MM.1S (cell line): Measurements from ENCODE around the gene SIRT2.

Source experiments
- DNase-seq: peaks from one replicate; pipeline ENCODE4 v3.0.0-alpha.2; 2015
- H2AFZ ChIP-seq: fragments of 300-600 bp; sonication (generic); 2 replicates; pipeline ENCODE4 v1.6.0; 2016; ENCODE audit warnings: antibody characterized with exemption, low read length
- H3F3A ChIP-seq: fragments of 300-600 bp; sonication (generic); 2 replicates; pipeline ENCODE4 v1.6.1; 2016; ENCODE audit warnings: mild to moderate bottlenecking, antibody characterized with exemption, low read length, moderate library complexity, mixed read lengths; ENCODE audit not compliant: insufficient read depth
- H3K27ac ChIP-seq: fragments of 300-600 bp; sonication (generic); 2 replicates; pipeline ENCODE4 v1.5.1; 2016; ENCODE audit warnings: mild to moderate bottlenecking, low read length
- H3K27me3 ChIP-seq: fragments of 300-600 bp; sonication (generic); replicated peaks from 2 replicates; pipeline ENCODE4 v1.6.0; 2016; ENCODE audit warnings: low read length; ENCODE audit not compliant: insufficient read depth
- H3K36me3 ChIP-seq: fragments of 300-600 bp; sonication (generic); replicated peaks from 2 replicates; pipeline ENCODE4 v1.6.1; 2016; ENCODE audit warnings: mild to moderate bottlenecking, low read length, mixed read lengths; ENCODE audit not compliant: insufficient read depth
- H3K4me1 ChIP-seq: fragments of 300-600 bp; sonication (generic); 2 replicates; pipeline ENCODE4 v1.6.1; 2016; ENCODE audit warnings: low read length, mixed read lengths
- H3K4me2 ChIP-seq: fragments of 300-600 bp; sonication (generic); 2 replicates; pipeline ENCODE4 v1.6.0; 2016; ENCODE audit warnings: low read depth, low read length
- H3K4me3 ChIP-seq: fragments of 300-600 bp; sonication (generic); 2 replicates; pipeline ENCODE4 v1.5.1; 2016; ENCODE audit warnings: low read length, mixed read lengths
- H3K79me2 ChIP-seq: fragments of 300-600 bp; sonication (generic); 2 replicates; pipeline ENCODE4 v1.6.1; 2016; ENCODE audit warnings: mixed run types, low read length, mixed read lengths
- H3K9ac ChIP-seq: fragments of 300-600 bp; sonication (generic); 2 replicates; pipeline ENCODE4 v1.6.1; 2016; ENCODE audit warnings: low read length, mixed read lengths
- H3K9me2 ChIP-seq: fragments of 300-600 bp; sonication (generic); replicated peaks from 2 replicates; pipeline ENCODE4 v1.6.1; 2016; ENCODE audit warnings: mild to moderate bottlenecking, low read length, mixed read lengths; ENCODE audit not compliant: insufficient read depth
- H3K9me3 ChIP-seq: fragments of 300-600 bp; sonication (generic); replicated peaks from 2 replicates; pipeline ENCODE4 v1.6.1; 2016; ENCODE audit warnings: mild to moderate bottlenecking, low read length, mixed read lengths; ENCODE audit not compliant: insufficient read depth
- H4K20me1 ChIP-seq: fragments of 300-600 bp; sonication (generic); 2 replicates; pipeline ENCODE4 v1.6.1; 2016; ENCODE audit warnings: mild to moderate bottlenecking, low read length, moderate library complexity, mixed read lengths; ENCODE audit not compliant: insufficient read depth
- EZH2 ChIP-seq: fragments of 300-600 bp; sonication (generic); optimal IDR thresholded peaks from 2 replicates; pipeline ENCODE3; 2017; ENCODE audit warnings: low read depth, mild to moderate bottlenecking, antibody characterized with exemption, low read length, mixed read lengths
- EZH2phosphoT487 ChIP-seq: fragments of 300-600 bp; sonication (generic); IDR thresholded peaks from 2 replicates; pipeline ENCODE4 v1.6.1; 2018; ENCODE audit warnings: antibody characterized with exemption, low read length
- TF ChIP-seq, protein P1 (sequence below): fragments of 300-600 bp; sonication (generic); IDR thresholded peaks from 2 replicates; pipeline ENCODE4 v1.5.1; 2016; ENCODE audit warnings: antibody characterized with exemption, low read length, mixed read lengths

SIRT2 gene

DNA sequence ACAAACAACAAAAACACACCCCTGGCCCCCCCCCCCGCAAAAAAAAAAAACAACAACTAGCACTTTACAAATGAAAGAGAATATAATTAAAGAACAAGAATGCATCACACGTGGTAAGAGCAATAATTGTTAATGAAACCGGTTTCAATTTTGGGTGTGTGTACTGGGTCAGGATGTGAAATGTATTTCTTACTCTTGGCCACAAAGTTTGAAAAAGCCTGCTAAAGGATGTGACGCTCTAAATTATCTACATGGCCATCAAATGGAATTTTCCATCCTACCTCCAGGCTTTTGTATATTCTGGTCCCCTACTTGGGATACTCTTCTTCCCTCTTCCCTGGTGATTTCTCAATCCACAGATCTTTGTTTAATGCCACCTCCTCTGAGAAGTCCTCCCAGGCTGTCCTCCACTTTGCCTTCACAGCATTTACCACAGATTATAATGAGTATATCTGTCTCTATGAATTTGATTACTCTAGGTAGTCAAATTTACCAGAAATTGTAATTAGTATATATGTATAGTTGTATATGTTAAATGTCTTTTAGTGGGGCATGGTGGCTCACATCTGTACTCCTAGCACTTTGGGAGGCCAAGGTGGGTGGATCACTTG is 29.1 kb upstream of the SIRT2 start:
- TF ChIP-seq, protein P1, sequence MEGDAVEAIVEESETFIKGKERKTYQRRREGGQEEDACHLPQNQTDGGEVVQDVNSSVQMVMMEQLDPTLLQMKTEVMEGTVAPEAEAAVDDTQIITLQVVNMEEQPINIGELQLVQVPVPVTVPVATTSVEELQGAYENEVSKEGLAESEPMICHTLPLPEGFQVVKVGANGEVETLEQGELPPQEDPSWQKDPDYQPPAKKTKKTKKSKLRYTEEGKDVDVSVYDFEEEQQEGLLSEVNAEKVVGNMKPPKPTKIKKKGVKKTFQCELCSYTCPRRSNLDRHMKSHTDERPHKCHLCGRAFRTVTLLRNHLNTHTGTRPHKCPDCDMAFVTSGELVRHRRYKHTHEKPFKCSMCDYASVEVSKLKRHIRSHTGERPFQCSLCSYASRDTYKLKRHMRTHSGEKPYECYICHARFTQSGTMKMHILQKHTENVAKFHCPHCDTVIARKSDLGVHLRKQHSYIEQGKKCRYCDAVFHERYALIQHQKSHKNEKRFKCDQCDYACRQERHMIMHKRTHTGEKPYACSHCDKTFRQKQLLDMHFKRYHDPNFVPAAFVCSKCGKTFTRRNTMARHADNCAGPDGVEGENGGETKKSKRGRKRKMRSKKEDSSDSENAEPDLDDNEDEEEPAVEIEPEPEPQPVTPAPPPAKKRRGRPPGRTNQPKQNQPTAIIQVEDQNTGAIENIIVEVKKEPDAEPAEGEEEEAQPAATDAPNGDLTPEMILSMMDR = no peak
- TF ChIP-seq EZH2phosphoT487 (no peak), EZH2 (no peak)
- no peak for DNase-seq
- H3K9ac ChIP-seq = no peak overlapping the region
- no peaks in the 10 kb centered on the region; the same call in 1 of the 2 replicates for H3K36me3 ChIP-seq
- no peaks in the 10 kb centered on the region for H3K27me3 ChIP-seq
- H4K20me1 ChIP-seq = no peaks in the 10 kb centered on the region
- no peaks in the 10 kb centered on the region for H3K9me2 ChIP-seq
- H3K4me2 ChIP-seq = no peak overlapping the region
- H3K79me2 ChIP-seq = peaks cover 32% of the 10 kb centered on the region
- no peak overlapping the region for H3K27ac ChIP-seq
- no peak overlapping the region for H3K4me3 ChIP-seq
- H3K4me1 ChIP-seq = peaks cover 8% of the 10 kb centered on the region; the same call in 1 of the 2 replicates
- H2AFZ ChIP-seq = no peak overlapping the region
- no peaks in the 10 kb centered on the region for H3K9me3 ChIP-seq
- no peaks in the 10 kb centered on the region for H3F3A ChIP-seq

GRCh38 chr19:38924388-38924787 is 25.0 kb upstream of the SIRT2 start:
- TF ChIP-seq EZH2 (no peak), EZH2phosphoT487 (no peak)
- TF ChIP-seq, protein P1 = no peak
- no peak overlapping the region for H3K4me2 ChIP-seq
- H3K9me3 ChIP-seq = no peaks in the 10 kb centered on the region
- no peak overlapping the region for H3K4me3 ChIP-seq
- H2AFZ ChIP-seq = no peak overlapping the region
- H3K9ac ChIP-seq = no peak overlapping the region
- no peaks in the 10 kb centered on the region for H3F3A ChIP-seq
- DNase-seq = no peak
- no peaks in the 10 kb centered on the region for H3K36me3 ChIP-seq
- H3K4me1 ChIP-seq = 0 out of 2 replicates have a peak, but pooled peaks cover 1% of the 10 kb centered on the region
- no peaks in the 10 kb centered on the region for H4K20me1 ChIP-seq
- H3K27ac ChIP-seq = no peak overlapping the region
- H3K9me2 ChIP-seq = no peaks in the 10 kb centered on the region
- H3K27me3 ChIP-seq = no peaks in the 10 kb centered on the region
- peaks cover 5% of the 10 kb centered on the region for H3K79me2 ChIP-seq

DNA sequence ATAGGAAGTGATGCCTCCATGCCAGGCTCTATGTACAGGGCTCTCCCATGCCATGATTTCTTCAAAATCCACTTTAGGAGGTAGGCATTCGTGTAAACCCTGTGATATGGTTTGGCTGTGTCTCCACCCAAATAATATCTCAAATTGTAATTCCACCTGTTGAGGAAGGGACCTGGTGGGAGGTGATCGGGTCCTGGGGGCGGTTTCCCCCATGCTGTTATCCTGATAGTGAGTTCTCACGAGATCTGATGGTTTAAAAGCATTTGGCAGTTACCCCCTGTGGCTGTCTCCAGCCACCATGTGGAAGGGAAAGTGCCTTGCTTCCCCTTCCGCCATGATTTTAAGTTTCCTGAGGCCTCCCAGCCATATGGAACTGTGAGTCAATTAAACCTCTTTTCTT is 23.1 kb upstream of the SIRT2 start:
- H2AFZ ChIP-seq = no peak overlapping the region
- H3K27me3 ChIP-seq = no peaks in the 10 kb centered on the region
- no peaks in the 10 kb centered on the region for H3F3A ChIP-seq
- no peaks in the 10 kb centered on the region for H3K9me3 ChIP-seq
- TF ChIP-seq EZH2 (no peak), EZH2phosphoT487 (no peak)
- TF ChIP-seq, protein P1 = no peak
- H3K36me3 ChIP-seq = no peaks in the 10 kb centered on the region
- no peak for DNase-seq
- H3K27ac ChIP-seq = no peak overlapping the region
- no peaks in the 10 kb centered on the region for H3K4me1 ChIP-seq
- no peaks in the 10 kb centered on the region for H3K79me2 ChIP-seq
- no peaks in the 10 kb centered on the region for H3K9me2 ChIP-seq
- H3K9ac ChIP-seq = no peak overlapping the region
- H3K4me3 ChIP-seq = no peak overlapping the region
- no peak overlapping the region for H3K4me2 ChIP-seq
- H4K20me1 ChIP-seq = no peaks in the 10 kb centered on the region
